GM10266 (cell line): Measurements from ENCODE around the gene MED16.
"Not testable (repeated sequence)": the region's sequence is repeated elsewhere in the genome, so short reads cannot be mapped to it uniquely, and the experiment has no call there.

Experiments
- DNase-seq: peaks from one replicate; pipeline ENCODE4 v3.0.0; 2012; ENCODE audit errors: extremely low spot score
- CTCF ChIP-seq: IDR thresholded peaks from 2 replicates; pipeline ENCODE4 v1.5.1; 2012; ENCODE audit warnings: mild to moderate bottlenecking, low read depth; ENCODE audit not compliant: control insufficient read depth, insufficient read depth; ENCODE audit errors: missing control alignments

The MED16 gene

GRCh38 chr19:884420-885211, 8.4 kb downstream of the MED16 start:
- no peak for DNase-seq
- no peak for TF ChIP-seq CTCF

GRCh38 chr19:883661-884211, 9.3 kb downstream of the MED16 start:
- no peak for TF ChIP-seq CTCF
- DNase-seq, result no peak

GRCh38 chr19:882871-883497, 10.0 kb downstream of the MED16 start:
- TF ChIP-seq CTCF, result no peak
- no peak for DNase-seq

- no peak for DNase-seq
- no peak for TF ChIP-seq CTCF
Measured at GRCh38 chr19:881385-882071, 11.5 kb downstream of the MED16 start.

GRCh38 chr19:879711-880438, 13.1 kb downstream of the MED16 start:
- TF ChIP-seq CTCF, result no peak
- DNase-seq, result no peak

- not testable (repeated sequence) for DNase-seq
Measured at GRCh38 chr19:878751-879561, 14.0 kb downstream of the MED16 start.

- DNase-seq, result not testable (repeated sequence)
Measured at GRCh38 chr19:877992-878660, 14.9 kb downstream of the MED16 start.
